DMS153 treated with DMSO at 0.1 percent for 48 hours (cell line): ENCODE data around the gene ANKRD55.
"Not testable (repeated sequence)": the region's sequence is repeated elsewhere in the genome, so short reads cannot be mapped to it uniquely, and the experiment has no call there.

ENCODE experiments used
- DNase-seq: peaks from one replicate; lab custom pipeline; 2025; ENCODE audit not compliant: unreplicated experiment; lab: John Stamatoyannopoulos, UW

The ANKRD55 gene

DNA sequence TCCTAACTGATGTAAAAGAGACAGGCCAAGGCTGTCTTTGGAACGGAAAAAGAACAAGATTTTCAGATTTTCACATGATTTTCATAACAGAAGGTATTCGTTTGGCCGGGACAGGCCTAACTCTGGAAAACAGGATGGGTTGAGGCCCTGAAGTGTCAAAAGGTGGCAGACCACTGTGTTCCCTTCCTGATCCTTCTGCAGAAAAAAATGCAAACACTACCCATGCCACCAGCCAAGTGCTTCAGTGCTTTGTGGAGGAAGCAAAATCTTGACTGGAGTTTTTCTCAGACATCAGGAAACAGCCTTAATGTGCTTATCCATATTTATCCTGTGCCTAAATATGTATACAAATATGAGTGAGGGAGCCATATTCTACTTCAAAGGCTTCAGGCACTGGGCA is 124.9 kb downstream of the ANKRD55 start:
- no peak for DNase-seq

GRCh38 chr5:56106837-56107236 is 126.3 kb downstream of the ANKRD55 start:
- DNase-seq = no peak

DNA sequence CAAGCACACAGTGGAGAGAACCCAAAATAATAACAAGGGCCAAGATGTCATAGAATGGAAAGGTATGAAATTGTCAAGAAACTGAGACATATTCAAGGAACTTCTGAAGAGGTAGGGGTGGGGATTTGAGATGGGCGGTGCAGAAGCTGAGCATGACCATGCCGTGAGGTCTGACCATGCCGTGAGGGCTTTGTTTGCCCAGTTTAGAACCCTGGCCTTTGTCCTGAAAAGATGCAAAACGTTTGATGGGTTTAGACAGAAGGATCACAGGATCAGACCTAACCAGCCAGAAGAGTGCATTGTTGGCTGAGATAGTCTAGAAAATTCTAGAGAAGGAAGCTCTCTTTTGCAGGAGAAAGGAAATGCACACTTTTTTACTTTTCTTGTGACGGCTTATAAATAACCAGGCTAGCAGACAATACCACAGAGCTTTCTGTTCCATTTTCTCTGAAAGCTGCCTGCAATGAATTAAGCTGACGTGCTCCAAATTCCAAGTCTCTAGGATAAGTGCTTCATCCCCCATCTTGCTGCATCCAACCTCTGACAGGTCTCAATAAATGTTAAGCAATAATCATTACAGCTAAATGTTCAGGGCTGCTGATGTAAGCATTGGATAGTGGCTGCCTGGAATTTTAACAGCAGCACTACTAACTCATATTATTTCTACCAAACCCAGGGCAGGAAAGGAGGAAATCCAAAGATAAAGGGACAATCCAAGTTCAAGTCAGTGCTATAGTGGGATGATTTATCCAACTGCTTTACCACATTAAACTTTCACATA is 127.4 kb downstream of the ANKRD55 start:
- no peak for DNase-seq

DNA sequence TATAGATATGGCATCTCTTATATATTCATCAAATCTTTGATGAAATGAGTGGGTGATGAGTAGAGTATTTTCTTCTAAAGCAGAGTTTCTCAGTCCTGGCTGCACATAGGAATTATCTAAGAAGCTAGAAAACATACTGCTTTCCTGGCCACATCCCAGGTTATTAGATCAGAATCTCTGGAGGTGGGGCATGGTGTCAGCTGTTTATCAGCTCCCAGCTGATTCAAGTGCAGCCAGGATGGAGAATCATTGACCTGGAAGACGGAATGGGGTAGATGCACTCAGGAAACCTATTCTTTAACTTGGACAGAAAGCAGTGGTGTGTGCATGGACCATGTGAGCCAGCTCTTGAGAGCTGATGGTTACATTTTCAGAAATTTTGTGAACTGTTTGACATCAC is 130.2 kb downstream of the ANKRD55 start:
- no peak for DNase-seq

GRCh38 chr5:56102207-56102606 is 130.9 kb downstream of the ANKRD55 start:
- DNase-seq = not testable (repeated sequence)

DNA sequence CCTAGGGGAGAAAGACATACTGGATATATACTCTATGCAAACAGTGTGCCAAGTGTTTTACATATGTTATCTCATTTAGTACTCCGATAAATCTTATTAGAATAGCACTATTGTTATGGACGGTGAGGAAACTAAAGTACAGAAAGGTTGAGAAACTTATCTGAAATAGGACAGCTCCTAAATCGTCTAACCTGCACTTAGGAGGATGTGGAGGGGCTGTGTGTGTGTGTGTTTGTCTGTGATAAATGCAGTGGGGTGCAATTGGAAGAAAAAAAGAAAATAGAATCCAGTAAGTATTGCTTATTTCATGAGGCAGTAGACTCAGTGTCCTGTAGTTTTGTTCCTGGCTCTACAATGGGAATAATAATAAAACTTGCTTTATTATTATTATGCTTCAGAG is 131.9 kb downstream of the ANKRD55 start:
- no peak for DNase-seq

GRCh38 chr5:56100439-56101176 is 132.5 kb downstream of the ANKRD55 start:
- DNase-seq = no peak

DNA sequence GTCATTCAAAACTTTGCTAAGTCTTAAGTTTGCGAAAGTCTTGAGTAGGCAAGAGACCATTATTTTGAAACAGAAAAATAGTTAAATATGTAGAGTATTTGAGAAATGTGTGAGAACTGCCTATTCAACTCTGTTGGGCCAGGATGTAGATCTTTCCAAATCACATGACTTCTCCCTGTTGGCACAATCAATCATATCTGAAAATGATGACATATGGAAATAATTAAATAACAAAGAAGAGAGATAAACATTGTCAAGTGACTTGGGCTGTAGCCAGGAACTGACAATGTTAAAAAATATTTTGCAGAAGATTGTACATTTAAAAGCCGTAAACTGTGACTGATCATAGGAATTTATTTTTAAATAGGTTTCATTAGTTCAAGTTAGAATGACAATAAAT is 133.8 kb downstream of the ANKRD55 start:
- DNase-seq = no peak

- no peak for DNase-seq
These were observed 136.1 kb downstream of the ANKRD55 start for GRCh38 chr5:56097055-56097454.

- DNase-seq = no peak
These were observed 137.5 kb downstream of the ANKRD55 start for GRCh38 chr5:56095579-56096102.

GRCh38 chr5:56094579-56095361 is 138.4 kb downstream of the ANKRD55 start:
- no peak for DNase-seq

DNA sequence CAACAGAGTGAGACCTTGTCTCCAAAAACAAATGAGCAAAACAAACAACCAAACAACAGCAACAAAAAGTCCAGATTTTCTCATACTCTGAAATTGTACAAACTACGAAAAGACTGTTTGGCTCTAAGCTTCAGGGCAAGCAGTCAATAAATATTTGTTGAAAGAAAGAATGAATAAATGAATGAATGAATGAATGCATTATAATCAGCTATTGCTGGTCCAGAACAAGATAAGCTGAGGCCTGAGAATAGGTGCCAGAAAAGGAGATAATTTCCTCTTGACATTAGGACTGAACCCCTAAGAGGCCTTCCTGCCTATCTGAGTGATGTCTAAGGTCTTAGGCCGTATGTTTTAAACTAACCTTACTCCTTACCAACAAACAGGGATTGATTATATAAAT is 139.2 kb downstream of the ANKRD55 start:
- DNase-seq = no peak

GRCh38 chr5:56092115-56092514 is 141.0 kb downstream of the ANKRD55 start:
- DNase-seq = no peak

- DNase-seq = no peak
These were observed 141.5 kb downstream of the ANKRD55 start for GRCh38 chr5:56091664-56092063.

DNA sequence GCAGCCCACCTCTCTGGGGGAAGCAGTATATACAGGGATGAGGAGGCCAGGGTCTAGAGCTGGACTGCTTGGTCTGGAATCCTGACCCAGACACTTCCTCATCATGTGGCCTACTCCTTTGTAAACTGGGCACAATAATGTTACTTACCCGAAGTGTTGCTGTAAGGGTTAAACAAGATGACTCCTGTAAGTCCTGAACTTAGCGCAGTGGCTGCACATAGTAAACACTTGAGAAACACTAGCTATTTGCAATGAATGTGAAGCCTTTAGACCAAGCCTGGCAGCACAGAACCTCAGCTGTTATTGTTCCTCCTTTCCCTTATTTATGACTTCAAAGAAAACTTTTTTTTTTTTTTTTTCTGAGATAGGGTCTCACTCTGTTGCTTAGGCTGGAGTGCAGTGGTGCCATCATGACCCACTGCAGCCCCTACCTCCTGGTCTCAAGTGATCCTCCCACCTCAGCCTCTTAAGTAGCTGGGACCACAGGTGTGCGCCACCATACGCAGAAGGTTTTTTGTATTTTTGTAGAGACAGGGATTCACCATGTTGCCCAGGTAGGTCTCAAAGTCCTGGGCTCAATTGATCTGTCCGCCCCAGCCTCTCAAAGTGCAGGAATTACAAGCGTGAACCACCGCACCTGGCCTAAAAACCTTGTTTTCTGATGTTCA is 142.2 kb downstream of the ANKRD55 start:
- no peak for DNase-seq

DNA sequence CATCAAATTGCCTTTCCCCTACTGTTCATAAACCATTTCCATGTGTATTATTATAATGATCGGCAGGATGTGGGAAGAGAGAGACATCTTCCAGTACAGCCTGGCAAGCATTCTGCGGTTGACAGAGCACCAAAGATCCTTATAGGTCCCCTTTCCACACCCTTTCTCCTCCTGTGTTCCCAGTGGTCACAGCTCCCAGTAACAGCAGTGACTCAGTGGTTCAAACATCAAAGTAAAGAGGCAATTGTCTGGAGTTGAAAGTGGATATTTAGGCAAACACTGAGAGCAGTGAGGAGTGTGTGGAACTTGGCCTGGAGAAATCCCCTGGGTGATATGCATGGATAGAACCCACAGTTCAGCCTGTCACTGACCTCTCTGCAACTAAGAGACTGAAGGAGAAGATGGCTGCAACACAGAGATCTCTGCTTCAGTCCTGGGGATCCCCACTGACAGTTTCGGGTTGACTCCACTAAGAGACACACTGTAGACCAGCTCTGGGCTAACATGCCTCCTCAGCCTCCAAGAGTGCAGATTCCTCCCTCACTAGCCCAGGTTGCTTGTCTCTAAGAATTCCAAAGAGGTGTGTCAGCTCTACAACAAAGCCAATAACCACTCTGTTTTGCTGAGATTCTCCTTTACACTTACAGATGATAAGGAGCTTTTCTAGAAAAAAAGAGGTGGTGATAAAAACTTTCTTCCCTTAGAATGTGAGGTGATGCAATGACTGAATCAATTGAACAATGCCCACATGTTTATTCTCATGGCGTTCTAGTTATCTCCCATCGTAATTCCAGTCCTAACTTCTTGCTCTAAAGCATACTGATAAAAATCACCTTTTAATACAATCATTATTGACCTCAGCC is 143.9 kb downstream of the ANKRD55 start:
- DNase-seq = no peak

DNA sequence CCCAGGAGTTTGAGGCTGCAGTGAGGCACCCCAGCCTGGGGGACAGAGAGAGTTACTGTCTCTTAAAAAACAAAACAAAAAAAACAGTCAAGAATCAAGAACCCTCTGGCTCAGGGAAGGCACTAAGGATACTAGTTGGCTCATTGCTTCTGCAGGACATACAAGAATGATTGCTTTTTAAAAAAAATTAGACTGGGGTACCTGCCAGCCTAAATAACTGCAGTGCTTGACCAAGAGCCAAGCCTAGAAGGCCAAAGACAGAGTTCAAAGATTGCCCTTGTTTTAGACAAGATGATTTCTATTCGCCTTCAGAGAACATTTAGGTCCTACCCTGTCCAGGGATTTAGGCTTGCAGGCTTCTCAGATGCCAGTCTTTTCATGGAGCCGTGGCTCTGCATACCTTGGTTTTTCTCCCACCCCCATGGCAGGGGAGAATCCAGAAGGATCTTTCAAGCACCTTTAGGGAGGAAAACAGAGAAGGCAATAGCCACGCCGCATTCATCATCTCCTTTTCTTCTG is 144.6 kb downstream of the ANKRD55 start:
- no peak for DNase-seq

DNA sequence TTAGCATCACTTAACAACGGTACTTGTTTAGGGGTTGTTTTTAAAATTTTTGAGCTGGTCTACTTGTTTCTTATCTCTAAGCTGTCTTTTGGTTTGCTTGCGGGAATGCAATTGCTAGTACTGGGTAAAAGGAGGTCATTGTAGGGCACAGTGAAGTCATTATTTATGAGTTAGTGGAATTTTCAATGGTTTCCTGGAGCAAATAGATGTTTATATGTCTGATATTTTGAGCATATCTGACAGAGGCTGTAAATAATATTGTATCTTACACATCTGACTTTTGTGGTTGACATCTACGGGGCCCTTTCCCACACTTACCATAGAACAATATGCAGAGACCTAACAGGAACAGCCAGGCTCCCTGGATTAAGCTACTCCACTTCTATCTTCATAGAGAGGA is 147.9 kb downstream of the ANKRD55 start:
- DNase-seq = no peak

DNA sequence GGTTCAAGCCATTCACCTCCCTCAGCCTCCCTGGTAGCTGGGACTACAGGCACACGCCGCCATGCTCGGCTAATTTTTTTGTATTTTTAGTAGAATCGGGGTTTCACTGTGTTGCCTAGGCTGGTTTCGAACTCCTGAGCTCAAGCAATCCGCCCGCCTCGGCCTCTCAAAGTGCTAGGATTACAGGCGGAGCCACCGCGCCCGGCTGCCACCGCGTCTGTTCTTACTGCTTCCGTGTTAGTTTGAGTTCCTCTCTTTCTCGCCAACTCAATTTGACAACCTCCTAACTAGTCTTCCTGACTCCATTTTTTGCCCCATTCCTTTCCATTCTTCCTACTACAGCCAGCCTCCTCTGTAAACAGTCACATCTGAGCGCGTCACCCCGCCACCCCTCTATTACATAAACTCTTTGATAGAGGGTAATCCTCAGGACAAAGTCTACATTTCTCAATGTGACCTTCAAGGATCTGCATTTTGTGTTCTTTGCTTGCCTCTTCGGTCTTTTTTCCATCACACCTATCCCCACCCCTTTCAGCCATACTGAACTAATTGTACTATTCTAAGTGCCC is 149.8 kb downstream of the ANKRD55 start:
- DNase-seq = no peak
